Pulmonary artery endothelial cell (primary cell): ENCODE results near the gene LGALS1. TPM values are rescaled to one million over a fixed set of nuclear protein-coding genes. Genes with fewer than 3 reads are reported as not detected.
"Not testable (repeated sequence)": the region's sequence is repeated elsewhere in the genome, so short reads cannot be mapped to it uniquely, and the experiment has no call there.

Experiments used
- DNase-seq: peaks from one replicate; pipeline ENCODE4 v3.0.0-alpha.2; 2011; ENCODE audit warnings: low read depth, low spot score
- total RNA-seq: library from RNA; depleted of rRNA; stranded (reverse); fragments of >200 nt; gene quantifications from 2 replicates; pipeline ENCODE4 v1.2.3, GENCODE V29; 2014

The LGALS1 gene
- total RNA-seq, 1 donor from 2014 or later = 7,629 TPM

GRCh38 chr22:37717235-37717634 lies 41.8 kb downstream of the LGALS1 start:
- DNase-seq = not testable (repeated sequence)

DNA sequence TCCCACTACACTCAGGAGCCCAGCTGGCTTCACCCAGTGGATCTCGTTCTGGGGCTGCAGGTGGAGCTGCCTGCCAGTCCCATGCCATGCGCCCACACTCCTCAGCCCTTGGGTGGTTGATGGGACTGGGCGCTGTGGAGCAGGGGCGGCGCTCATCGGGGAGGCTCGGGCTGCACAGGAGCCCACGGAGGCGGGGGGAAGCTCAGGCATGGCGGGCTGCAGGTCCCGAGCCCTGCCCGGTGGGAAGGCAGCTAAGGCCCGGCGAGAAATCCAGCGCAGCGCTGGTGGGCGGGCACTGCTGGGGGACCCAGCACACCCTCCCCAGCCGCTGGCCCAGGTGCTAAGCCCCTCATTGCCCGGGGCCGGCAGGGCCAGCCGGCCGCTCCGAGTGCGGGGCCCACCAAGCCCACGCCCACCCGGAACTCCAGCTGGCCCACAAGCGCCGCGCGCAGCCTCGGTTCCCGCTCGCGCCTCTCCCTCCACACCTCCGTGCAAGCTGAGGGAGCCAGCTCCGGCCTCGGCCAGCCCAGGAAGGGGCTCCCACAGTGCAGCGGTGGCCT lies 42.4 kb downstream of the LGALS1 start:
- not testable (repeated sequence) for DNase-seq

- DNase-seq = no peak
Measured at GRCh38 chr22:37725551-37726240, 50.3 kb downstream of the LGALS1 start.

DNA sequence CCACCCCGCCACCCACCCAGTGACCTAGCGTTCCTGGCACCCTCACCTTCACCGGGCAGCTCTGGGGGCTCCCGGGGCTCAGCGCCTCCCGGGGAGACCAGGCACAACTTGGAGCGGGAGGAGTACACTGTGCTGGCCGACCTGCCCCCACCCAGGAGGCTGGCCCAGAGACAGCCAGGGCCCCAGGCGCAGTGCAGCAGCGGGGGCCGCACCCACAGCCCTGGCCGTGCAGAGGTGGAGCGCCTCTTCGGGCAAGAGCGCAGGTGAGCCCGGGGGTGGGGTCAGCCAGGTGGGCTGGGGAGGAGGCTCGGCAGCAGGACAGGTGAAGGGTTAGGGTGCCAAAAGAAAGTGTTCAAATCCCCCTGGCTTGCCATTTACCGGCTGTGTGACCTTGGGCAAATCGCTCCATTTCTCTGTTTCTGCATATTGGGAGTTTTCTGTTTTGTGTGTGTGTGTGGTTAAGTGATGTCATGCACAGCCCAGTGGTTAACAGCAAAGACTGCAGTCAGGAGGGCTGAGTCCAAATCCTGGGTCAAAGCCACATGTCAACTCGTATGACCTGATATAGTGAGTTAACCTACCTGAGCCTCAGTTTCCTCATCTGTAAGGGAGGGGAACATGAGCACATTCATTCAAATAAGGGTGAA lies 50.9 kb downstream of the LGALS1 start:
- no peak for DNase-seq

DNA sequence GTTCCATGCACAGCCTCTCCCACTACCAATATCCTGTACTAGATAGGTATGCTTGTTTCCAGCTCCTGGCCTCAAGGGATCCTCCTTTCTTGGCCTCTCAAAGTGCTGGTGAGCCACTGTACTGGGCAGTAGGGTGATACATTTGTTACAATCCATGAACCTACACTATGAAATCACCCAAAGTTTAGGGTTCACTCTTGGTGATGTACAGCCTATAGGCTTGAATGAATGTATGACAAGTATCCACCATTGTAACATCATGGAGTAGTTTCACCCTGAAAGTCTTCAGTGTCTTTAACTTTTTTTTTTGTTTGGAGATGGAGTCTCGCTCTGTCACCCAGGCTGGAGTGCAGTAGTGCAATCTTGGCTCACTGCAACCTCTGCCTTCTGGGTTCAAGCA lies 53.2 kb downstream of the LGALS1 start:
- DNase-seq = no peak

Other genes with a start within 250 kb of the LGALS1 start
- under 0.01 and 0.04 TPM in 2 replicates for gene ELFN2, start 248.2 kb upstream of the LGALS1 start, total RNA-seq
- 119 and 148 TPM in 2 replicates for gene MFNG, start 189.3 kb upstream of the LGALS1 start, total RNA-seq
- 26.9 and 39.7 TPM in 2 replicates for gene CARD10, start 156.2 kb upstream of the LGALS1 start, total RNA-seq
- gene CDC42EP1, start 115.2 kb upstream of the LGALS1 start, total RNA-seq = 19.5 and 27.5 TPM in 2 replicates
- not detected in 2 replicates for gene LGALS2, start 95.5 kb upstream of the LGALS1 start, total RNA-seq
- 26.3 and 36.7 TPM in 2 replicates for gene GGA1, start 66.8 kb upstream of the LGALS1 start, total RNA-seq
- gene SH3BP1, start 36.0 kb upstream of the LGALS1 start, total RNA-seq = 1.1 and 1.5 TPM in 2 replicates
- gene PDXP, start 16.9 kb upstream of the LGALS1 start, total RNA-seq = 11.1 and 13.7 TPM in 2 replicates
- gene NOL12, start 10.7 kb downstream of the LGALS1 start, total RNA-seq = 26.8 and 36.5 TPM in 2 replicates
- gene TRIOBP, start 21.4 kb downstream of the LGALS1 start, total RNA-seq = 105 and 115 TPM in 2 replicates
- 33.8 and 48.3 TPM in 2 replicates for gene GCAT, start 132.3 kb downstream of the LGALS1 start, total RNA-seq
- not detected in 2 replicates for gene GALR3, start 147.7 kb downstream of the LGALS1 start, total RNA-seq
- gene ANKRD54, start 168.7 kb downstream of the LGALS1 start, total RNA-seq = 25.7 and 27.1 TPM in 2 replicates
- 388 and 436 TPM in 2 replicates for gene EIF3L, start 173.8 kb downstream of the LGALS1 start, total RNA-seq
- gene MICALL1, start 230.7 kb downstream of the LGALS1 start, total RNA-seq = 24.5 and 30.9 TPM in 2 replicates